HG02610 (cell line): ENCODE measurements around the gene FHOD1.

Experiments used
- ATAC-seq: cut with Tn5 transposase; IDR thresholded peaks from one replicate; pipeline ENCODE4 v1.9.1; 2021; ENCODE audit warnings: mild to moderate bottlenecking, moderate library complexity; ENCODE audit not compliant: unreplicated experiment

FHOD1 gene

GRCh38 chr16:67252609-67253497 is 5.6 kb upstream of the FHOD1 start:
- no peak for ATAC-seq

DNA sequence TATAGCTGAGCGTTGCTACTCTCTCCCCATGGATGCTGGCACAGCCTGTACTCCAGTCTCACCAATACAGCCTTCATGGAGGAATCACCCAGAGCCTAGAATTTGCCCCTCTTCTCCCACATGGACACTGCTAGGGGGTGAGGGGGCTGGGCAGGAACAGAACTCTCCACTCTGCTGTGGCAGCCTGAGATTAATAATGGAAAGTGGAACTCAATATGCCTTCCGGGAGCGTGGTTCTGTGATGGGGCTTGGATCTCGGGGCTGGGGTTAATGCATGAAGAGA is 2.7 kb upstream of the FHOD1 start:
- no peak for ATAC-seq

DNA sequence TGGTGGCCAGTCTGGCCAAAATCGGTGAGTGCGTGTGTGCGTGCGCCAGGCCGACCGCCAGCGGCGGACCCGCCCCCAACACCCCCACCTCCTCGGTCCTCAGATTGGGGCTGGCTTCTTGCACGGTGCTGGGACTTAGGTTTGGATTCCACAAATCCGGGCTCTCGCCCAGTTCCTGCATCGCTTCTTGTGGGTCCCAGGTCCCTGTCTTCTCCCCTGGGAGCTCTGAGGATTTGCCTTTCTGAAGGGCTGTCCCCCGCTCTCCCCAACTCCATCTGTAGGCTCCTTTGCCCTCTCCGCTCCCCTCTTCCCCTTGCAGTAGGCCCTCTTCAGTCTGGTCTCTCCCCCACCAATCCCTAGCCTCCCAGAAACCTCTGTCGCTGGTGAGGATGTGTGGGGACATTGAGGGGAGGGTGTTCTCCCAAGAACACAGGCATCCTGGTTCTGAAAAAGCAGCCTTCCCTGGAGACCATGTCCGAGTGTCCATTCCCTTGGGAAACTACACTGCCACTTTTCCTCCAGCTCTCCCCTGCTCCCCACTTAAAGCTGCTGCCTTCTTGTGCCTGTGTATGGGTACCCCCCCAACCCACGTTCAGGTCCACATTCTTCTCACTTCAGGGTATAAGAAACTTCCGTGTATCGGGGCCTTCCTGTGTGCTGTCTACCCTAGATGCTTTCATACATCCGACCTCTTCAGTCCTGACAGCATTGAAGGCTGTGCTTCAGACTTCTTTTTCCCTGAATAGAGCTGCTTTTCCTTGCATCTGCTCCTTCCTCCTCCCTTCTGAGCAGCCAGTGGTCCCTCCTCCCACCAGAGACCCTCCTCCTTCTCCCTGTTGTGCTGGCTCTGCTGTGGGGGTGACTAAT is 2.1 kb upstream of the FHOD1 start:
- ATAC-seq = no peak

DNA sequence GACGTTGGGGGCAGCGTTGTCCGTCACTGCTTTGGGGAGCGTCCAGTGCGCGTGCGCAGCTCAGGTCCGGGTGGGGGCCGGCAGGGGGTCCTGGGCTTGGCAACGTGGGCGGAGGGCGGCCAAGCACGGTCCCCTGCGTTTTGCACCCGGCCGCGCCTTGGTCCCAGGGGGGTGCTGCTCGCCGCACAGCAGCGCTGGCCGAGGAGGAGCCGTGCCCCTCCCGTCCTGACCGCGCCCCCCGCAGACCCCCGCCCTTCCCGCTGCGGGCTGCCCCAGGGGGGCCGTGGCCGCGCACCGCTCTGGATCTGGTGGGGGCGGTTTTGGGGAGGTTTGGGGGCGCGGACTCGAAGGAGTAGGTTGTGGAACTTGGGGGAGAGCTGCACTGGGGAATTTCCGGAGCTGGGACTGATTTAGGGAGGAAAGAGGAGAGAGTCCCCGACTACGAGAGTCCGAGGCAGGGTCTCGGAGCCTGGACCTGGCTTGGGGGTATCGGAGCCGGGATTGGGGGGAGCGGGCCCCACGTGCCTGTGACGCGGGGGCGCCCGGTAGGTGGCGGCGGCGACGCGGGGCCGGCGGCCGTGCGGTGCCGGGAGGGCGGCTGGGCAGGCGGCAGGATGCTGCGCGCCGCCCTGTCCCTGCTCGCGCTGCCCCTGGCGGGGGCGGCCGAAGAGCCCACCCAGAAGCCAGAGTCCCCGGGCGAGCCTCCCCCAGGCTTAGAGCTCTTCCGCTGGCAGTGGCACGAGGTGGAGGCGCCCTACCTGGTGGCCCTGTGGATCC is 1.3 kb upstream of the FHOD1 start, which contains the start of gene SLC9A5:
Gene SLC9A5 (plus strand): TSS at position 579 of the 777 bp plus-strand sequence. CDS start 36 bp downstream, at position 615.
- ATAC-seq = no peak

- no peak for ATAC-seq
Observed at GRCh38 chr16:67248073-67248400, 756 bp upstream of the FHOD1 start.

DNA sequence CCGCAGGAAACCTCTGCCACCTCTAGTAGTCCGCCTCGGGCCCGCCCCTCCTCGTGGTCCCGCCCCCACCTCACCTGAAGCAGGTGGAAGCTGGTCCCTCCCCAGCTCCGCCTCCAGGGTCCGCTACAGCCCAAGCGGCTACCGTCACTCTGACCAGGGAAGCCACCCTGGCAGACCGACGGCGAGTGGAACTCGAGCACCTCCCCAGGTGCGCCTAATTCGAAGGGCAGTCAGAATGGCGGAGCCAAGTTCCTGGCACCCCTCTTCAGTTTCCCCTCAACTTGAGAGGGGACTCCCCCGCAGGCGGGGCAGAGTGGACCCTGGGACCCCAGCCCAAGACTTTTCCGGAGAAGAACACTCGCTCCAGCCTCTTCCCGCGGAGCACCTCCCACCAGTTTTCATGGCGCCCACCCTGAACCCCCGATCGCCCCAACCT is 507 bp downstream of the FHOD1 start:
- ATAC-seq = peak; percentile 6

- peak; percentile 18 for ATAC-seq
Observed at GRCh38 chr16:67246081-67246755, 1.1 kb downstream of the FHOD1 start.

GRCh38 chr16:67245674-67246080 is 1.6 kb downstream of the FHOD1 start:
- ATAC-seq = no peak

DNA sequence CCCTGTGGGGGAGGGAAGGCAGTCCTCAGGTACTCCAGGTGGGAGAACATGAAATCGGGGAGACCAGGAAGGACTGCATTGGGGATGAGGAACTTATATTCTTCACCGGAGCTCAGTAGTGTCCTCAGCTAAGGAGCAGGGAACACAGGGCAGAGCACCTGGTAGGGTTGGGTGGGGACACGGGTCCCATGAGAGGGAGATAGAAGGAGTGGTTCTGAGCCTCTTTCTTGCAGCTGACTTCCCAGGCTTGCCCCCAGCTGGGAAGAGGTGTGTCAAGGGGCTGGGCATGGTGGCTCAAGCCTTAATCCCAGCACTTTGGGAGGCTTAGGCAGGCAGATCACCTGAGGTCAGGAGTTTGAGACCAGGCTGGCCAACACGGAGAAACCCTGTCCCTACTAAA is 2.1 kb downstream of the FHOD1 start:
- ATAC-seq = no peak

GRCh38 chr16:67244387-67245185 is 2.7 kb downstream of the FHOD1 start:
- peak; percentile 57 for ATAC-seq

- no peak for ATAC-seq
Observed at GRCh38 chr16:67243481-67243880, 3.8 kb downstream of the FHOD1 start.

GRCh38 chr16:67242138-67242730 is 5.0 kb downstream of the FHOD1 start:
- ATAC-seq = no peak

GRCh38 chr16:67241008-67241900 is 6.0 kb downstream of the FHOD1 start:
- no peak for ATAC-seq

DNA sequence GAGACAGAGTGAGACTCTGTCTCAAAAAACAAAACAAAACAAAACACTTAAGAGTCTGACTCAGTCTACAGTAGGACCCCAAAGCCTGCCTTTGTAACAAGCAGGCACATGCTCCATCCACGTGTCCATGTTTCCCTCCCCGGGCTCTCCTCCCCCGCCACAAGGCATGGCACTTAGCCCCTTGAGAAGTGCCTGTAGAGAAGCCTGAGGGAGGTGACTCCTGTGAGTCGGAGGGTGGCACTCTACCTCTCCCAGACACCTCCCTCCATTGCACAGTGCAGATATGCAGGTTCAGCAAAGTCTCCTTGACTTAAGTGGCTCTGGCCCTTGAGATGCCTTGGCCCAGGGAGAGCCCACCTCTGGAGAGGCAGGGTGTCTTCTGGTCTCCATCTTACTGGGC is 6.8 kb downstream of the FHOD1 start:
- no peak for ATAC-seq

DNA sequence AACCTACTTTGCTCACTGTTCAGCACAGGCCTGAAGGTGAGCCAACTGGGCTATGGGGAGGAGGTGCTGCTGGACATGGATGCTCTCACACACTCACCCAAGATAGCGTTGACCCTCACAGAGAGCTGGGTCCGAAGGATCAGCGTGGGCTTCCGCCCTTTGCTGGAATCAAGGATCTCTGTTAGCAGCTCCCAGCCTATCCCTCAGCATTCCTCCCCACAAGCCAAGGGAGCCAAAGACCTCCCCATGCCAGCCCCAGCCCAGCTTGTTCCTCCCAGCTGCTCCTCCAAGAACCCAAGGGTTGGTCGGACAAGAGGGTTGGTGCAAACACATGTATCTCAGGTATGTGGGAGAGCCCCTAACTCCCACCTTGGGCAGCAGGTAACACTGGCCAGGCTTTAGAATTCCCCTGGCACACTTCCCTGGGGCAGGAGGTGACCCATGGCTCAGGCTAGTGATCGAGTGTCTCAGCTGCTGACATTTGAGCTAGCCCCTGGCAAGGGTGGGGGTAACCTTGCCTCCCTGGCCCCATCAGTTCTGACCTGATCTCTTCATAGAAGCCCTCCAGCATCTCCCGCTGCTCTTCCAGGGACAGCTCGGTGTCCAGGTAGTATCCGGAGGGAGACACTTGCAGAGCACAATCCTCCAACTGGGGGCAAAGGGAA is 8.3 kb downstream of the FHOD1 start:
- ATAC-seq = no peak

GRCh38 chr16:67238278-67238575 is 9.1 kb downstream of the FHOD1 start:
- no peak for ATAC-seq

- ATAC-seq = no peak
Observed at GRCh38 chr16:67237396-67238277, 9.6 kb downstream of the FHOD1 start.
